Panc1 (cell line): ENCODE measurements around the gene LY6G6D.

Experiments
- POLR2AphosphoS5 ChIP-seq: IDR thresholded peaks from 2 replicates; pipeline ENCODE4 v1.6.1; 2012; ENCODE audit warnings: mild to moderate bottlenecking, low read depth, low read length, moderate library complexity
- SIN3A ChIP-seq: IDR thresholded peaks from 2 replicates; pipeline ENCODE4 v1.6.1; 2012; ENCODE audit warnings: low read depth, mild to moderate bottlenecking, low read length, moderate library complexity, borderline replicate concordance; ENCODE audit not compliant: insufficient read depth
- TCF7L2 ChIP-seq: IDR thresholded peaks from 2 replicates; pipeline ENCODE4 v1.6.1; 2011; ENCODE audit warnings: mild to moderate bottlenecking, low read depth, low read length, inconsistent platforms
- TF ChIP-seq, protein P1 (sequence below): fragments of 450-650 bp; IDR thresholded peaks from 2 replicates; pipeline ENCODE4 v1.5.1; 2017; ENCODE audit warnings: mild to moderate bottlenecking
- TF ChIP-seq, protein P2 (sequence below), 2 experiments: IDR thresholded peaks; 2 replicates each; pipeline ENCODE4 v1.6.1; 2011 to 2012; ENCODE audit warnings: low read depth in 2 of 2, control low read depth in 1 of 2, low read length in 1 of 2, mild to moderate bottlenecking in 1 of 2, moderate library complexity in 1 of 2; ENCODE audit not compliant: insufficient read depth in 1 of 2

- no peak for TF ChIP-seq TCF7L2
- TF ChIP-seq, protein P1, sequence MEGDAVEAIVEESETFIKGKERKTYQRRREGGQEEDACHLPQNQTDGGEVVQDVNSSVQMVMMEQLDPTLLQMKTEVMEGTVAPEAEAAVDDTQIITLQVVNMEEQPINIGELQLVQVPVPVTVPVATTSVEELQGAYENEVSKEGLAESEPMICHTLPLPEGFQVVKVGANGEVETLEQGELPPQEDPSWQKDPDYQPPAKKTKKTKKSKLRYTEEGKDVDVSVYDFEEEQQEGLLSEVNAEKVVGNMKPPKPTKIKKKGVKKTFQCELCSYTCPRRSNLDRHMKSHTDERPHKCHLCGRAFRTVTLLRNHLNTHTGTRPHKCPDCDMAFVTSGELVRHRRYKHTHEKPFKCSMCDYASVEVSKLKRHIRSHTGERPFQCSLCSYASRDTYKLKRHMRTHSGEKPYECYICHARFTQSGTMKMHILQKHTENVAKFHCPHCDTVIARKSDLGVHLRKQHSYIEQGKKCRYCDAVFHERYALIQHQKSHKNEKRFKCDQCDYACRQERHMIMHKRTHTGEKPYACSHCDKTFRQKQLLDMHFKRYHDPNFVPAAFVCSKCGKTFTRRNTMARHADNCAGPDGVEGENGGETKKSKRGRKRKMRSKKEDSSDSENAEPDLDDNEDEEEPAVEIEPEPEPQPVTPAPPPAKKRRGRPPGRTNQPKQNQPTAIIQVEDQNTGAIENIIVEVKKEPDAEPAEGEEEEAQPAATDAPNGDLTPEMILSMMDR, result no peak
- TF ChIP-seq POLR2AphosphoS5, result no peak
- TF ChIP-seq, protein P2, sequence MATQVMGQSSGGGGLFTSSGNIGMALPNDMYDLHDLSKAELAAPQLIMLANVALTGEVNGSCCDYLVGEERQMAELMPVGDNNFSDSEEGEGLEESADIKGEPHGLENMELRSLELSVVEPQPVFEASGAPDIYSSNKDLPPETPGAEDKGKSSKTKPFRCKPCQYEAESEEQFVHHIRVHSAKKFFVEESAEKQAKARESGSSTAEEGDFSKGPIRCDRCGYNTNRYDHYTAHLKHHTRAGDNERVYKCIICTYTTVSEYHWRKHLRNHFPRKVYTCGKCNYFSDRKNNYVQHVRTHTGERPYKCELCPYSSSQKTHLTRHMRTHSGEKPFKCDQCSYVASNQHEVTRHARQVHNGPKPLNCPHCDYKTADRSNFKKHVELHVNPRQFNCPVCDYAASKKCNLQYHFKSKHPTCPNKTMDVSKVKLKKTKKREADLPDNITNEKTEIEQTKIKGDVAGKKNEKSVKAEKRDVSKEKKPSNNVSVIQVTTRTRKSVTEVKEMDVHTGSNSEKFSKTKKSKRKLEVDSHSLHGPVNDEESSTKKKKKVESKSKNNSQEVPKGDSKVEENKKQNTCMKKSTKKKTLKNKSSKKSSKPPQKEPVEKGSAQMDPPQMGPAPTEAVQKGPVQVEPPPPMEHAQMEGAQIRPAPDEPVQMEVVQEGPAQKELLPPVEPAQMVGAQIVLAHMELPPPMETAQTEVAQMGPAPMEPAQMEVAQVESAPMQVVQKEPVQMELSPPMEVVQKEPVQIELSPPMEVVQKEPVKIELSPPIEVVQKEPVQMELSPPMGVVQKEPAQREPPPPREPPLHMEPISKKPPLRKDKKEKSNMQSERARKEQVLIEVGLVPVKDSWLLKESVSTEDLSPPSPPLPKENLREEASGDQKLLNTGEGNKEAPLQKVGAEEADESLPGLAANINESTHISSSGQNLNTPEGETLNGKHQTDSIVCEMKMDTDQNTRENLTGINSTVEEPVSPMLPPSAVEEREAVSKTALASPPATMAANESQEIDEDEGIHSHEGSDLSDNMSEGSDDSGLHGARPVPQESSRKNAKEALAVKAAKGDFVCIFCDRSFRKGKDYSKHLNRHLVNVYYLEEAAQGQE (IDR thresholded peaks at IDR 0.05; ENCODE audit: insufficient read depth in 1 of 2, low read depth in 2 of 2, low read length in 1 of 2), result no peak
- no peak for TF ChIP-seq SIN3A
These were observed 3.1 kb downstream of the LY6G6D start for GRCh38 chr6:31718265-31718664.
